ENCODE measurements around the gene PDK2. TPM values are rescaled to one million over a fixed set of nuclear protein-coding genes. Genes with fewer than 3 reads are reported as not detected.

Gene PDK2
- total and polyA plus RNA-seq, 9 of the 15 experiments (the other 6 are each of a cell fraction or from before 2014, with no cell fraction given), result 0.03 to 2.5 (median 1.4) TPM

DNA sequence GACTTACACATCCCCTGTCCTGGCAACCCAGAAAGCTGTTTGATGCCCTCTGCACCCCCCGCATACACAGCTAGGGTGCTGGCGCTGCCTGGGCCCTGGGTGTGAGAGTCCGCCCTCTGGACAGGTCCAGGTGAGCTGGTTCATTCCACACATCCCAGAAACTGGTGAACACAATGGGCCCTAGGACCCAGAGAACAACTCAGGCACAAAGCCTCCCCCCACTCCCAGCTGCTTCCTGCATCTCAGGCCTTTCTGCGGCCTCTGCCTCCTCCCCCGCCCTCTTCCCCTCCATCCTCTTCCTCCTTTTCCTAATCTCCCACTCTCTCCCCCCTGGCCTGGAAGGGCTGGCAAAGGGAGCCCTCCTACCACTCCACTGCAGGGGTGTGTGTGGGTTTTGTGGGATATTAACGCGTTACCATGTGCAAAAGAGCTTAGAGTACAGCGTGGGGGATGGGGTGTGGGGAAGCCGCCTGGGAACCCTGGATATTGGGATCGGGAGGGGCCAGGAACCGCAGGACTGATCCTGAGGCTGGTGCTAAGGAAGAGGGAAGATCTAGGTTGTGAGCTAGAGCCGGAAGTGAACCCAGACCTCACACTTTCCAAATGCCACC is 56.9 kb downstream of the PDK2 start (continued):
- TF ChIP-seq, protein P1, sequence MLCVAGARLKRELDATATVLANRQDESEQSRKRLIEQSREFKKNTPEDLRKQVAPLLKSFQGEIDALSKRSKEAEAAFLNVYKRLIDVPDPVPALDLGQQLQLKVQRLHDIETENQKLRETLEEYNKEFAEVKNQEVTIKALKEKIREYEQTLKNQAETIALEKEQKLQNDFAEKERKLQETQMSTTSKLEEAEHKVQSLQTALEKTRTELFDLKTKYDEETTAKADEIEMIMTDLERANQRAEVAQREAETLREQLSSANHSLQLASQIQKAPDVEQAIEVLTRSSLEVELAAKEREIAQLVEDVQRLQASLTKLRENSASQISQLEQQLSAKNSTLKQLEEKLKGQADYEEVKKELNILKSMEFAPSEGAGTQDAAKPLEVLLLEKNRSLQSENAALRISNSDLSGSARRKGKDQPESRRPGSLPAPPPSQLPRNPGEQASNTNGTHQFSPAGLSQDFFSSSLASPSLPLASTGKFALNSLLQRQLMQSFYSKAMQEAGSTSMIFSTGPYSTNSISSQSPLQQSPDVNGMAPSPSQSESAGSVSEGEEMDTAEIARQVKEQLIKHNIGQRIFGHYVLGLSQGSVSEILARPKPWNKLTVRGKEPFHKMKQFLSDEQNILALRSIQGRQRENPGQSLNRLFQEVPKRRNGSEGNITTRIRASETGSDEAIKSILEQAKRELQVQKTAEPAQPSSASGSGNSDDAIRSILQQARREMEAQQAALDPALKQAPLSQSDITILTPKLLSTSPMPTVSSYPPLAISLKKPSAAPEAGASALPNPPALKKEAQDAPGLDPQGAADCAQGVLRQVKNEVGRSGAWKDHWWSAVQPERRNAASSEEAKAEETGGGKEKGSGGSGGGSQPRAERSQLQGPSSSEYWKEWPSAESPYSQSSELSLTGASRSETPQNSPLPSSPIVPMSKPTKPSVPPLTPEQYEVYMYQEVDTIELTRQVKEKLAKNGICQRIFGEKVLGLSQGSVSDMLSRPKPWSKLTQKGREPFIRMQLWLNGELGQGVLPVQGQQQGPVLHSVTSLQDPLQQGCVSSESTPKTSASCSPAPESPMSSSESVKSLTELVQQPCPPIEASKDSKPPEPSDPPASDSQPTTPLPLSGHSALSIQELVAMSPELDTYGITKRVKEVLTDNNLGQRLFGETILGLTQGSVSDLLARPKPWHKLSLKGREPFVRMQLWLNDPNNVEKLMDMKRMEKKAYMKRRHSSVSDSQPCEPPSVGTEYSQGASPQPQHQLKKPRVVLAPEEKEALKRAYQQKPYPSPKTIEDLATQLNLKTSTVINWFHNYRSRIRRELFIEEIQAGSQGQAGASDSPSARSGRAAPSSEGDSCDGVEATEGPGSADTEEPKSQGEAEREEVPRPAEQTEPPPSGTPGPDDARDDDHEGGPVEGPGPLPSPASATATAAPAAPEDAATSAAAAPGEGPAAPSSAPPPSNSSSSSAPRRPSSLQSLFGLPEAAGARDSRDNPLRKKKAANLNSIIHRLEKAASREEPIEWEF (CRISPR knock-in tag; IDR thresholded peaks at IDR 0.05), result no peak
- no peak for TF ChIP-seq HOXB6 (CRISPR knock-in tag; IDR thresholded peaks at IDR 0.05; ENCODE audit: borderline replicate concordance)
- TF ChIP-seq POLR2AphosphoS2 (IDR thresholded peaks at IDR 0.05; ENCODE audit: low read length), result no peak
- no peak for TF ChIP-seq ZNF707 (CRISPR knock-in tag; conservative IDR thresholded peaks at IDR 0.05)
- TF ChIP-seq, protein P2, sequence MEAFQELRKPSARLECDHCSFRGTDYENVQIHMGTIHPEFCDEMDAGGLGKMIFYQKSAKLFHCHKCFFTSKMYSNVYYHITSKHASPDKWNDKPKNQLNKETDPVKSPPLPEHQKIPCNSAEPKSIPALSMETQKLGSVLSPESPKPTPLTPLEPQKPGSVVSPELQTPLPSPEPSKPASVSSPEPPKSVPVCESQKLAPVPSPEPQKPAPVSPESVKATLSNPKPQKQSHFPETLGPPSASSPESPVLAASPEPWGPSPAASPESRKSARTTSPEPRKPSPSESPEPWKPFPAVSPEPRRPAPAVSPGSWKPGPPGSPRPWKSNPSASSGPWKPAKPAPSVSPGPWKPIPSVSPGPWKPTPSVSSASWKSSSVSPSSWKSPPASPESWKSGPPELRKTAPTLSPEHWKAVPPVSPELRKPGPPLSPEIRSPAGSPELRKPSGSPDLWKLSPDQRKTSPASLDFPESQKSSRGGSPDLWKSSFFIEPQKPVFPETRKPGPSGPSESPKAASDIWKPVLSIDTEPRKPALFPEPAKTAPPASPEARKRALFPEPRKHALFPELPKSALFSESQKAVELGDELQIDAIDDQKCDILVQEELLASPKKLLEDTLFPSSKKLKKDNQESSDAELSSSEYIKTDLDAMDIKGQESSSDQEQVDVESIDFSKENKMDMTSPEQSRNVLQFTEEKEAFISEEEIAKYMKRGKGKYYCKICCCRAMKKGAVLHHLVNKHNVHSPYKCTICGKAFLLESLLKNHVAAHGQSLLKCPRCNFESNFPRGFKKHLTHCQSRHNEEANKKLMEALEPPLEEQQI (IDR thresholded peaks at IDR 0.05), result no peak
- no peak for TF ChIP-seq ILF3 (IDR thresholded peaks at IDR 0.05; ENCODE audit: borderline replicate concordance)
- TF ChIP-seq, protein P3, sequence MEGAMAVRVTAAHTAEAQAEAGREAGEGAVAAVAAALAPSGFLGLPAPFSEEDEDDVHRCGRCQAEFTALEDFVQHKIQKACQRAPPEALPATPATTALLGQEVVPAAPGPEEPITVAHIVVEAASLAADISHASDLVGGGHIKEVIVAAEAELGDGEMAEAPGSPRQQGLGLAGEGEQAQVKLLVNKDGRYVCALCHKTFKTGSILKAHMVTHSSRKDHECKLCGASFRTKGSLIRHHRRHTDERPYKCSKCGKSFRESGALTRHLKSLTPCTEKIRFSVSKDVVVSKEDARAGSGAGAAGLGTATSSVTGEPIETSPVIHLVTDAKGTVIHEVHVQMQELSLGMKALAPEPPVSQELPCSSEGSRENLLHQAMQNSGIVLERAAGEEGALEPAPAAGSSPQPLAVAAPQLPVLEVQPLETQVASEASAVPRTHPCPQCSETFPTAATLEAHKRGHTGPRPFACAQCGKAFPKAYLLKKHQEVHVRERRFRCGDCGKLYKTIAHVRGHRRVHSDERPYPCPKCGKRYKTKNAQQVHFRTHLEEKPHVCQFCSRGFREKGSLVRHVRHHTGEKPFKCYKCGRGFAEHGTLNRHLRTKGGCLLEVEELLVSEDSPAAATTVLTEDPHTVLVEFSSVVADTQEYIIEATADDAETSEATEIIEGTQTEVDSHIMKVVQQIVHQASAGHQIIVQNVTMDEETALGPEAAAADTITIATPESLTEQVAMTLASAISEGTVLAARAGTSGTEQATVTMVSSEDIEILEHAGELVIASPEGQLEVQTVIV (CRISPR knock-in tag; IDR thresholded peaks at IDR 0.05; ENCODE audit: borderline replicate concordance), result no peak
- TF ChIP-seq NFXL1 (CRISPR knock-in tag; IDR thresholded peaks at IDR 0.05), result no peak
- TF ChIP-seq, protein P4, sequence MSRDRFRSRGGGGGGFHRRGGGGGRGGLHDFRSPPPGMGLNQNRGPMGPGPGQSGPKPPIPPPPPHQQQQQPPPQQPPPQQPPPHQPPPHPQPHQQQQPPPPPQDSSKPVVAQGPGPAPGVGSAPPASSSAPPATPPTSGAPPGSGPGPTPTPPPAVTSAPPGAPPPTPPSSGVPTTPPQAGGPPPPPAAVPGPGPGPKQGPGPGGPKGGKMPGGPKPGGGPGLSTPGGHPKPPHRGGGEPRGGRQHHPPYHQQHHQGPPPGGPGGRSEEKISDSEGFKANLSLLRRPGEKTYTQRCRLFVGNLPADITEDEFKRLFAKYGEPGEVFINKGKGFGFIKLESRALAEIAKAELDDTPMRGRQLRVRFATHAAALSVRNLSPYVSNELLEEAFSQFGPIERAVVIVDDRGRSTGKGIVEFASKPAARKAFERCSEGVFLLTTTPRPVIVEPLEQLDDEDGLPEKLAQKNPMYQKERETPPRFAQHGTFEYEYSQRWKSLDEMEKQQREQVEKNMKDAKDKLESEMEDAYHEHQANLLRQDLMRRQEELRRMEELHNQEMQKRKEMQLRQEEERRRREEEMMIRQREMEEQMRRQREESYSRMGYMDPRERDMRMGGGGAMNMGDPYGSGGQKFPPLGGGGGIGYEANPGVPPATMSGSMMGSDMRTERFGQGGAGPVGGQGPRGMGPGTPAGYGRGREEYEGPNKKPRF (IDR thresholded peaks at IDR 0.05; ENCODE audit: low read depth, low read length), result no peak
- TF ChIP-seq SIN3A (IDR thresholded peaks at IDR 0.05; ENCODE audit: borderline replicate concordance in 2 of 2, control insufficient read depth in 1 of 2, low read depth in 2 of 2, low read length in 2 of 2), result no peak
- peak; percentile 80; the same call in 1 of the 2 replicates for TF ChIP-seq SPI1 (IDR thresholded peaks at IDR 0.05; ENCODE audit: borderline replicate concordance, low read depth, low read length)
- TF ChIP-seq, protein P5, sequence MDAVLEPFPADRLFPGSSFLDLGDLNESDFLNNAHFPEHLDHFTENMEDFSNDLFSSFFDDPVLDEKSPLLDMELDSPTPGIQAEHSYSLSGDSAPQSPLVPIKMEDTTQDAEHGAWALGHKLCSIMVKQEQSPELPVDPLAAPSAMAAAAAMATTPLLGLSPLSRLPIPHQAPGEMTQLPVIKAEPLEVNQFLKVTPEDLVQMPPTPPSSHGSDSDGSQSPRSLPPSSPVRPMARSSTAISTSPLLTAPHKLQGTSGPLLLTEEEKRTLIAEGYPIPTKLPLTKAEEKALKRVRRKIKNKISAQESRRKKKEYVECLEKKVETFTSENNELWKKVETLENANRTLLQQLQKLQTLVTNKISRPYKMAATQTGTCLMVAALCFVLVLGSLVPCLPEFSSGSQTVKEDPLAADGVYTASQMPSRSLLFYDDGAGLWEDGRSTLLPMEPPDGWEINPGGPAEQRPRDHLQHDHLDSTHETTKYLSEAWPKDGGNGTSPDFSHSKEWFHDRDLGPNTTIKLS (IDR thresholded peaks at IDR 0.05; ENCODE audit: borderline replicate concordance, low read depth), result no peak

All from K562 (cell line).